HUES48 (cell line): ENCODE measurements around the gene REM2.

Experiments
- H3K27ac ChIP-seq: one replicate; pipeline ENCODE4 v1.7.0; 2013; ENCODE audit warnings: low read depth, low read length, inconsistent platforms
- H3K27me3 ChIP-seq: 2 replicates; pipeline ENCODE4 v1.6.1; 2013; ENCODE audit warnings: mild to moderate bottlenecking, low read length; ENCODE audit not compliant: control insufficient read depth, insufficient read depth
- H3K36me3 ChIP-seq: 2 replicates; pipeline ENCODE4 v1.6.1; 2013; ENCODE audit warnings: low read length; ENCODE audit not compliant: control insufficient read depth, insufficient read depth
- H3K4me1 ChIP-seq: 2 replicates; pipeline ENCODE4 v1.6.1; 2013; ENCODE audit warnings: mild to moderate bottlenecking, low read length; ENCODE audit not compliant: control insufficient read depth, insufficient read depth
- H3K4me3 ChIP-seq: 2 replicates; pipeline ENCODE4 v1.5.1; 2013; ENCODE audit warnings: mild to moderate bottlenecking, low read depth, low read length
- H3K9ac ChIP-seq: 2 replicates; pipeline ENCODE4 v1.6.1; 2013; ENCODE audit warnings: mild to moderate bottlenecking, low read depth, low read length, moderate library complexity
- H3K9me3 ChIP-seq: 2 replicates; pipeline ENCODE4 v1.6.1; 2013; ENCODE audit warnings: low read length; ENCODE audit not compliant: control insufficient read depth, insufficient read depth

REM2 gene

GRCh38 chr14:22878271-22879246 is 4.5 kb upstream of the REM2 start:
- Histone ChIP-seq H3K9me3 (no peaks in the 10 kb centered on the region), H3K9ac (no peak overlapping the region), H3K4me1 (peaks cover 14% of the 10 kb centered on the region), H3K36me3 (peaks cover 13% of the 10 kb centered on the region), H3K27ac (no peak overlapping the region), H3K4me3 (no peak overlapping the region), H3K27me3 (peaks cover 9% of the 10 kb centered on the region)

GRCh38 chr14:22882064-22882463 is 958 bp upstream of the REM2 start:
- Histone ChIP-seq H3K27me3 (peaks cover 35% of the 10 kb centered on the region), H3K36me3 (no peaks in the 10 kb centered on the region), H3K9ac (no peak overlapping the region), H3K4me1 (peaks cover 23% of the 10 kb centered on the region), H3K9me3 (no peaks in the 10 kb centered on the region), H3K4me3 (no peak overlapping the region), H3K27ac (peak overlapping the region; percentile 55)

- H3K27me3 ChIP-seq: peaks cover 35% of the 10 kb centered on the region
Measured at GRCh38 chr14:22882529-22883172, 371 bp upstream of the REM2 start.

GRCh38 chr14:22884076-22884737 is 1.2 kb downstream of the REM2 start:
- H3K9ac ChIP-seq: no peak overlapping the region
- H3K4me1 ChIP-seq: peaks cover 23% of the 10 kb centered on the region
- no peaks in the 10 kb centered on the region for H3K9me3 ChIP-seq
- H3K27ac ChIP-seq: no peak overlapping the region
- no peak overlapping the region for H3K4me3 ChIP-seq
- peaks cover 35% of the 10 kb centered on the region for H3K27me3 ChIP-seq
- no peaks in the 10 kb centered on the region for H3K36me3 ChIP-seq

More at GRCh38 chr14:22882529-22883172, 371 bp upstream of the REM2 start:
- H3K4me1 ChIP-seq: peaks cover 23% of the 10 kb centered on the region
- no peaks in the 10 kb centered on the region for H3K36me3 ChIP-seq
- no peaks in the 10 kb centered on the region for H3K9me3 ChIP-seq
- peak overlapping the region; percentile 42; the same call in 1 of the 2 replicates for H3K9ac ChIP-seq
- peak overlapping the region; percentile 55 for H3K27ac ChIP-seq
- peak overlapping the region; percentile 42 for H3K4me3 ChIP-seq

GRCh38 chr14:22884738-22885523 is 1.9 kb downstream of the REM2 start:
- Histone ChIP-seq H3K9ac (no peak overlapping the region), H3K27me3 (peaks cover 35% of the 10 kb centered on the region), H3K4me1 (peaks cover 23% of the 10 kb centered on the region), H3K27ac (no peak overlapping the region), H3K36me3 (no peaks in the 10 kb centered on the region), H3K4me3 (no peak overlapping the region), H3K9me3 (no peaks in the 10 kb centered on the region)

GRCh38 chr14:22885975-22886374 is 3.0 kb downstream of the REM2 start:
- Histone ChIP-seq H3K27me3 (peaks cover 35% of the 10 kb centered on the region), H3K4me3 (peak overlapping the region; percentile 72), H3K36me3 (no peaks in the 10 kb centered on the region), H3K9me3 (no peaks in the 10 kb centered on the region), H3K4me1 (peaks cover 23% of the 10 kb centered on the region), H3K27ac (no peak overlapping the region), H3K9ac (no peak overlapping the region)

- Histone ChIP-seq H3K27me3 (peaks cover 34% of the 10 kb centered on the region), H3K27ac (peak overlapping the region; percentile 84), H3K9me3 (no peaks in the 10 kb centered on the region), H3K4me1 (peaks cover 23% of the 10 kb centered on the region), H3K4me3 (peak overlapping the region; percentile 72), H3K36me3 (no peaks in the 10 kb centered on the region), H3K9ac (peak overlapping the region; percentile 60; the same call in 1 of the 2 replicates)
Measured at GRCh38 chr14:22886500-22887259, 3.7 kb downstream of the REM2 start.

GRCh38 chr14:22887260-22887989 is 4.4 kb downstream of the REM2 start:
- H3K4me3 ChIP-seq: peak overlapping the region; percentile 72
- H3K36me3 ChIP-seq: no peaks in the 10 kb centered on the region
- H3K27me3 ChIP-seq: peaks cover 29% of the 10 kb centered on the region
- peak overlapping the region; percentile 84 for H3K27ac ChIP-seq
- H3K4me1 ChIP-seq: peaks cover 18% of the 10 kb centered on the region
- no peaks in the 10 kb centered on the region for H3K9me3 ChIP-seq
- peak overlapping the region; percentile 44; the same call in 1 of the 2 replicates for H3K9ac ChIP-seq

GRCh38 chr14:22887990-22888378 is 5.0 kb downstream of the REM2 start:
- H3K4me3 ChIP-seq: no peak overlapping the region
- H3K36me3 ChIP-seq: no peaks in the 10 kb centered on the region
- H3K27ac ChIP-seq: no peak overlapping the region
- no peak overlapping the region for H3K9ac ChIP-seq
- no peaks in the 10 kb centered on the region for H3K9me3 ChIP-seq
- peaks cover 14% of the 10 kb centered on the region for H3K4me1 ChIP-seq
- H3K27me3 ChIP-seq: peaks cover 25% of the 10 kb centered on the region
